Measurements from ENCODE around the gene ANO7.

GRCh38 chr2:241241669-241242068 is 53.2 kb downstream of the ANO7 start:
- no peak for TF ChIP-seq CTCF (IDR thresholded peaks at IDR 0.05)
- TF ChIP-seq POLR2A (IDR thresholded peaks at IDR 0.05): no peak
